HepG2 (cell line): ENCODE results near the gene OXSM. TPM values are rescaled to one million over a fixed set of nuclear protein-coding genes. Genes with fewer than 3 reads are reported as not detected.

Experiments used
- ATAC-seq: fragments of 200-7000 bp; cut with Tn5 transposase; 3 replicates; pipeline ENCODE4 v1.9.1; 2020; ENCODE audit warnings: mild to moderate bottlenecking, moderate library complexity
- BruUV-seq: library from RNA; stranded (reverse); fragments of 400-500 nt; replicated peaks from 2 replicates; lab custom pipeline; 2021; lab: Mats Ljungman, UMichigan
- CTCF ChIA-PET: fragments of 300-600 bp; formaldehyde crosslinking; extraction: SDS; loops from one replicate; lab custom pipeline; 2021; ENCODE audit warnings: low total read pairs, inconsistent platforms, low intra/inter-chr PET ratio; lab: Yijun Ruan, JAX
- POLR2A ChIA-PET: fragments of 350-600 bp; sonication (Branson Sonifier 250); formaldehyde crosslinking; loops from one replicate; lab custom pipeline; 2020; ENCODE audit warnings: antibody characterized with exemption, inconsistent platforms; lab: Yijun Ruan, JAX
- DNase-seq: peaks from one replicate; pipeline ENCODE4 v3.0.0-alpha.2; 2015; ENCODE audit warnings: low spot score
- FAIRE-seq: peaks from 3 replicates; lab custom pipeline; 2011; peaks lifted over from hg19 to GRCh38; lab: Jason Lieb, UNC
- H2AFZ ChIP-seq: one replicate; pipeline ENCODE4 v1.6.1; 2011; ENCODE audit warnings: low read length, inconsistent platforms
- H3K27ac ChIP-seq: fragments of 300-600 bp; 3 replicates; pipeline ENCODE4 v1.8.0; 2011; ENCODE audit warnings: mixed run types, mild to moderate bottlenecking, mixed read lengths, low read length, inconsistent platforms; ENCODE audit not compliant: insufficient read depth; ENCODE audit errors: extremely low read length
- H3K27me3 ChIP-seq, 2 experiments: fragments of 200-600 bp in 1 of 2; 2 replicates in 1 of 2; 3 replicates in 1 of 2; pipeline versions ENCODE4 v1.6.0 to v1.8.0; 2011; ENCODE audit warnings: low read length in 2 of 2, mild to moderate bottlenecking in 2 of 2, moderate library complexity in 2 of 2, inconsistent platforms in 1 of 2; ENCODE audit not compliant: insufficient read depth in 2 of 2, control insufficient read depth in 1 of 2
- H3K36me3 ChIP-seq, 2 experiments: fragments of 200-600 bp in 1 of 2; replicated peaks in 1 of 2; 2 replicates in 1 of 2; 3 replicates in 1 of 2; pipeline versions ENCODE4 v1.5.1 to v1.8.0; 2011; ENCODE audit warnings: low read length in 2 of 2, inconsistent platforms in 1 of 2; ENCODE audit not compliant: insufficient read depth in 2 of 2, control insufficient read depth in 1 of 2
- H3K4me1 ChIP-seq: 2 replicates; pipeline ENCODE4 v1.5.1; 2012; ENCODE audit warnings: low read length, inconsistent platforms; ENCODE audit not compliant: insufficient read depth
- H3K4me2 ChIP-seq: 2 replicates; pipeline ENCODE4 v1.6.0; 2011; ENCODE audit warnings: low read depth, low read length, inconsistent platforms
- H3K4me3 ChIP-seq, 3 experiments: fragments of 200-600 bp in 1 of 3; sonication (generic), shearing (Covaris generic) in 1 of 3; replicated peaks in 1 of 3; 2 replicates each; pipeline ENCODE4 v1.5.1; 2011 to 2016; ENCODE audit warnings: low read length in 3 of 3, inconsistent platforms in 2 of 3, low read depth in 2 of 3, mild to moderate bottlenecking in 2 of 3, control low read depth in 1 of 3, mixed read lengths in 1 of 3; ENCODE audit not compliant: insufficient read depth in 1 of 3
- H3K79me2 ChIP-seq: one replicate; pipeline ENCODE4 v1.6.1; 2011; ENCODE audit warnings: low read length, inconsistent platforms; ENCODE audit not compliant: insufficient read depth
- H3K9ac ChIP-seq: 2 replicates; pipeline ENCODE4 v1.6.0; 2011; ENCODE audit warnings: mild to moderate bottlenecking, low read depth, low read length, inconsistent platforms; ENCODE audit not compliant: insufficient read depth
- H3K9me3 ChIP-seq: 2 replicates; pipeline ENCODE4 v1.5.1; 2012; ENCODE audit warnings: mild to moderate bottlenecking, low read length
- H4K20me1 ChIP-seq: 2 replicates; pipeline ENCODE4 v1.6.0; 2011; ENCODE audit warnings: inconsistent platforms, mild to moderate bottlenecking, low read length, moderate library complexity; ENCODE audit not compliant: insufficient read depth
- AGO1 ChIP-seq: fragments of 200-400 bp; formaldehyde crosslinking; IDR thresholded peaks from 2 replicates; pipeline ENCODE4 v1.6.1; 2017; ENCODE audit warnings: mild to moderate bottlenecking, low read depth, low read length, moderate library complexity; ENCODE audit not compliant: poor library complexity, severe bottlenecking
- CCAR2 ChIP-seq: fragments of 200-400 bp; formaldehyde crosslinking; optimal IDR thresholded peaks from 2 replicates; pipeline ENCODE3; 2018; ENCODE audit warnings: low read depth, mild to moderate bottlenecking, low read length, moderate library complexity
- GLI4 ChIP-seq: sonication (generic); formaldehyde crosslinking; IDR thresholded peaks from 2 replicates; pipeline ENCODE4 v1.5.1; 2020; ENCODE audit warnings: missing genetic modification reagents, mild to moderate bottlenecking, moderate library complexity, borderline replicate concordance
- GLMP ChIP-seq: sonication (generic); formaldehyde crosslinking; IDR thresholded peaks from 2 replicates; pipeline ENCODE4 v1.9.0; 2021; ENCODE audit warnings: missing genetic modification reagents, mild to moderate bottlenecking, borderline replicate concordance
- PBX3 ChIP-seq: sonication (generic); formaldehyde crosslinking; IDR thresholded peaks from 2 replicates; pipeline ENCODE4 v1.8.1; 2023; ENCODE audit warnings: missing genetic modification reagents, inconsistent platforms, borderline replicate concordance
- SOX6 ChIP-seq, 2 experiments: fragments of 450-650 bp in 1 of 2; sonication (generic) in 1 of 2; formaldehyde crosslinking in 1 of 2; IDR thresholded peaks; 2 replicates each; pipeline versions ENCODE4 v1.4.0 to v1.6.1; 2017 to 2020; ENCODE audit warnings: antibody characterized with exemption in 1 of 2, mild to moderate bottlenecking in 1 of 2, missing genetic modification reagents in 1 of 2
- TMF1 ChIP-seq: sonication (generic); formaldehyde crosslinking; IDR thresholded peaks from 2 replicates; pipeline ENCODE4 v1.8.1; 2022; ENCODE audit warnings: low read depth, missing genetic modification reagents
- XBP1 ChIP-seq: sonication (generic); formaldehyde crosslinking; IDR thresholded peaks from 2 replicates; pipeline ENCODE4 v1.5.0; 2020; ENCODE audit warnings: missing genetic modification reagents
- ZC3H13 ChIP-seq: sonication (generic); formaldehyde crosslinking; IDR thresholded peaks from 2 replicates; pipeline ENCODE4 v1.8.1; 2023; ENCODE audit warnings: mild to moderate bottlenecking, missing genetic modification reagents, moderate library complexity
- ZGPAT ChIP-seq: IDR thresholded peaks from 2 replicates; pipeline ENCODE4 v1.6.1; 2016; ENCODE audit warnings: mild to moderate bottlenecking
- ZNF18 ChIP-seq: sonication (generic); formaldehyde crosslinking; IDR thresholded peaks from 2 replicates; pipeline ENCODE4 v1.8.0; 2022; ENCODE audit warnings: mild to moderate bottlenecking, missing genetic modification reagents; ENCODE audit not compliant: insufficient replicate concordance
- ZNF317 ChIP-seq: sonication (generic); formaldehyde crosslinking; IDR thresholded peaks from 2 replicates; pipeline ENCODE4 v1.5.0; 2020; ENCODE audit warnings: mild to moderate bottlenecking, missing genetic modification reagents
- ZNF343 ChIP-seq: sonication (generic); formaldehyde crosslinking; IDR thresholded peaks from 2 replicates; pipeline ENCODE4 v1.4.0; 2020; ENCODE audit warnings: mild to moderate bottlenecking, missing genetic modification reagents
- ZNF44 ChIP-seq: sonication (generic); formaldehyde crosslinking; IDR thresholded peaks from 2 replicates; pipeline ENCODE4 v1.5.1; 2020; ENCODE audit warnings: mild to moderate bottlenecking, missing genetic modification reagents
- ZNF724P ChIP-seq: sonication (generic); formaldehyde crosslinking; IDR thresholded peaks from 2 replicates; pipeline ENCODE4 v1.8.0; 2022; ENCODE audit warnings: missing genetic modification reagents, borderline replicate concordance
- ZNF788 ChIP-seq: sonication (generic); formaldehyde crosslinking; IDR thresholded peaks from 2 replicates; pipeline ENCODE4 v1.5.0; 2020; ENCODE audit warnings: mild to moderate bottlenecking, missing genetic modification reagents, borderline replicate concordance
- ZSCAN5A ChIP-seq: sonication (generic); formaldehyde crosslinking; IDR thresholded peaks from 2 replicates; pipeline ENCODE4 v1.8.0; 2022; ENCODE audit warnings: mild to moderate bottlenecking, missing genetic modification reagents, borderline replicate concordance
- WGBS: methylation state at CpG from one replicate; pipeline ENCODE4 v1.1.6; 2017; ENCODE audit warnings: low lambda C conversion rate; 5-methylcytosine and 5-hydroxymethylcytosine counted together
- in situ Hi-C: cut with HindIII; loops from 2 replicates; pipeline ENCODE4 v1.10.0; 2017; ENCODE audit warnings: low pct_unique_long_range_greater_than_20kb; ENCODE audit not compliant: extremely low pct_ligation_motif_present
- intact Hi-C: fragments of 100-400 bp; cut with micrococcal nuclease; formaldehyde crosslinking; loops from one replicate; pipeline ENCODE4 v1.10.0; 2022; ENCODE audit not compliant: unreplicated experiment
- polyA plus RNA-seq, 8 experiments: library from polyadenylated mRNA; depleted of rRNA in 3 of 8; stranded (reverse) in 7 of 8; unstranded in 1 of 8; fragments of >200 nt; fragmentation: Illumina TruSeq in 4 of 8; extraction: Trizol in 4 of 8; gene quantifications; 2 replicates each; pipeline versions ENCODE4 v1.2.1 to v1.2.3, GENCODE V29; 2011 to 2016; ENCODE audit warnings: low read depth in 4 of 8, missing spikeins in 1 of 8, mixed read lengths in 1 of 8; ENCODE audit not compliant: insufficient read depth in 1 of 8
- total RNA-seq, 5 experiments: library from RNA; depleted of rRNA; stranded (reverse); fragments of >200 nt; fragmentation: Illumina TruSeq; extraction: Trizol; gene quantifications; 2 replicates each; pipeline ENCODE4 v1.2.3, GENCODE V29; 2016; ENCODE audit warnings: low read depth in 1 of 5

The OXSM gene
- total and polyA plus RNA-seq, 2 of the 13 experiments (the other 11 are each of a cell fraction or from before 2014, with no cell fraction given): 18.2 to 34.4 TPM

GRCh38 chr3:25804676-25805075, 14.8 kb downstream of the OXSM start:
- Histone ChIP-seq H3K79me2 (no peaks in the 10 kb centered on the region), H3K27ac (no peak overlapping the region), H3K4me1 (no peaks in the 10 kb centered on the region), H3K9me3 (no peaks in the 10 kb centered on the region), H3K36me3 (no peaks in the 10 kb centered on the region), H3K4me3 (no peak overlapping the region), H3K9ac (no peak overlapping the region), H3K27me3 (no peaks in the 10 kb centered on the region), H2AFZ (no peak overlapping the region), H3K4me2 (no peak overlapping the region), H4K20me1 (no peaks in the 10 kb centered on the region)
- no peak for ATAC-seq
- no peak for TF ChIP-seq ZNF44
- TF ChIP-seq AGO1: no peak
- no peak for TF ChIP-seq XBP1
- no peak for TF ChIP-seq ZSCAN5A (CRISPR knock-in tag)
- no peak for TF ChIP-seq ZNF343 (CRISPR knock-in tag)
- no peak for TF ChIP-seq ZNF788 (CRISPR knock-in tag)
- TF ChIP-seq ZNF724P (CRISPR knock-in tag): no peak
- no peak for TF ChIP-seq TMF1
- TF ChIP-seq PBX3 (CRISPR knock-in tag): no peak
- TF ChIP-seq CCAR2: no peak
- TF ChIP-seq GLMP (CRISPR knock-in tag): no peak
- no peak for TF ChIP-seq ZGPAT (CRISPR knock-in tag)
- TF ChIP-seq SOX6 (IDR thresholded peaks at IDR 0.05): no peak
- TF ChIP-seq SOX6 (CRISPR knock-in tag; IDR thresholded peaks at IDR 0.05): no peak
- TF ChIP-seq ZC3H13: no peak
- no peak for TF ChIP-seq ZNF18 (CRISPR knock-in tag)
- TF ChIP-seq ZNF317: no peak
- TF ChIP-seq GLI4 (CRISPR knock-in tag): no peak
- BruUV-seq: no TSS peak
- in situ Hi-C loops (no loop called here), intact Hi-C loops (no loop called here)
- ChIA-PET CTCF (no interaction called here), POLR2A (no interaction called here)
- 0% methylated on average over 1 of the region's 1 CpG for WGBS
- no peak for DNase-seq
- FAIRE-seq: no peak
